ENCODE measurements around the gene FGD4. TPM values are rescaled to one million over a fixed set of nuclear protein-coding genes. Genes with fewer than 3 reads are reported as not detected.
A peak's percentile ranks its signal among the peaks of the same experiment; 100 is the strongest.

FGD4 gene
- total and polyA plus RNA-seq, 2 donors from 2014 or later: 4.9 to 55.5 TPM

DNA sequence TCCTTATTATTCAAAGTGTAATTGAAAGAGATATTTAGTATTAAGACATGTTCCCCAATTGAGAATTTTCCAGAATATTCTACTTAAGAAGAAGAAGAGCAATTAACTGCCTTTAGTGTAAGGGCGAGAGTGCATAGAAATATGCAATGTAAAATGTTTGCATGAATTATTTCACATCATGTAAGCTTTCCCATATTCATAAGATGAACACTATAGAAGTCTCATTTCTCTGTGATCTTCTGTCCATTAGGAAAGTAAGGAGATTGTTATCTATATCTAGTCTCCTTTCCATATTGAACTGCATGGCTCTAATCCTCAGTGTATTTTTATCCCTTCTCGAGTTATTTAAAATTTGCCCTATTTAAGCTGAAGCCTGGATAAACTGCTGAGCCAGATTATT lies 17.1 kb upstream of the FGD4 start:
- peaks cover 0 to 4% (median 4%) of the 10 kb centered on the region in 3 donors for H3K4me1 ChIP-seq (ENCODE audit: control insufficient read depth in 2 of 3, insufficient read depth in 2 of 3, low read depth in 1 of 3, low read length in 3 of 3)
- no peak for FAIRE-seq

DNA sequence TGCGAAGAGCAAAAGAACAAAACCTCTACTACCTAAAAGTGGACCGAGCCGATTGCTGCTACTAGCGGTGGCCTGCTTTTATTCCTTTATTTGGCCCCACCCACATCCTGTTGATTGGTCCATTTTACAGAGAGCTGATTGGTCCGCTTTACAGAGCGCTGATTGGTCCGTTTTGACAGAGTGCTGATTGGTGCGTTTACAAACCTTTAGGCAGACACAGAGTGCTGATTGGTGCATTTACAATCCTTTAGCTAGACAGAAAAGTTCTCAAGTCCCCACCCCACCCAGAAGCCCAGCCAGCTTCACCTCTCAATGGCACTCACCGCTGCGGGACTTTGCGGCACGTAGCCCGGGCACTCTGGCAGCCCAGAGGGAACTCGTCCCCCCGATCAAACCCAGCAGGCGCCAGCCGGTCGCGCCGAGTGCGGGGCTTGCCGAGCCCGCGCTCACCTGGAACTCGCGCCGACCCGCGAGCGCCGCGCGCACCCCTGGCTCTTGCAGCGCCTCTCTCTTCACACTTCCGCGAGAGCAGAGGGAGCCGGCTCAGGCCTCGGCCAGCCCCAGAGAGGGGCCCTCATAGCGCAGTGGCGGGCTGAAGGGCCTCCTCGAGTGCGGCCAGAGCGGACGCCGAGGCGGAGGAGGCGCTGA lies 8.7 kb upstream of the FGD4 start:
- peak overlapping the region in 1 of 3 donors; percentile 72 for H3K9ac ChIP-seq (ENCODE audit: low read length in 3 of 3)
- no peaks in the 10 kb centered on the region for H3K36me3 ChIP-seq (ENCODE audit: control insufficient read depth in 2 of 3, insufficient read depth in 3 of 3, low read length in 3 of 3)
- H3K27ac ChIP-seq (ENCODE audit: low read depth in 2 of 2, low read length in 2 of 2): no peak overlapping the region
- H3K9me3 ChIP-seq (ENCODE audit: control insufficient read depth in 2 of 3, insufficient read depth in 1 of 3, low read length in 3 of 3): no peaks in the 10 kb centered on the region
- FAIRE-seq (no peak), DNase-seq (peak; percentile 45 to 77 (median 68))
- intact Hi-C loops (cut with DNase I): no loop called here
- peak overlapping the region in 2 of 3 donors; percentile 19 to 58 for H3K4me3 ChIP-seq (ENCODE audit: low read length in 3 of 3)
- TF ChIP-seq, protein P1, sequence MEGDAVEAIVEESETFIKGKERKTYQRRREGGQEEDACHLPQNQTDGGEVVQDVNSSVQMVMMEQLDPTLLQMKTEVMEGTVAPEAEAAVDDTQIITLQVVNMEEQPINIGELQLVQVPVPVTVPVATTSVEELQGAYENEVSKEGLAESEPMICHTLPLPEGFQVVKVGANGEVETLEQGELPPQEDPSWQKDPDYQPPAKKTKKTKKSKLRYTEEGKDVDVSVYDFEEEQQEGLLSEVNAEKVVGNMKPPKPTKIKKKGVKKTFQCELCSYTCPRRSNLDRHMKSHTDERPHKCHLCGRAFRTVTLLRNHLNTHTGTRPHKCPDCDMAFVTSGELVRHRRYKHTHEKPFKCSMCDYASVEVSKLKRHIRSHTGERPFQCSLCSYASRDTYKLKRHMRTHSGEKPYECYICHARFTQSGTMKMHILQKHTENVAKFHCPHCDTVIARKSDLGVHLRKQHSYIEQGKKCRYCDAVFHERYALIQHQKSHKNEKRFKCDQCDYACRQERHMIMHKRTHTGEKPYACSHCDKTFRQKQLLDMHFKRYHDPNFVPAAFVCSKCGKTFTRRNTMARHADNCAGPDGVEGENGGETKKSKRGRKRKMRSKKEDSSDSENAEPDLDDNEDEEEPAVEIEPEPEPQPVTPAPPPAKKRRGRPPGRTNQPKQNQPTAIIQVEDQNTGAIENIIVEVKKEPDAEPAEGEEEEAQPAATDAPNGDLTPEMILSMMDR (IDR thresholded peaks at IDR 0.05; ENCODE audit: borderline replicate concordance, extremely low read depth, insufficient read depth): no peak
- H3K27me3 ChIP-seq (ENCODE audit: control insufficient read depth, insufficient read depth, low read length): no peaks in the 10 kb centered on the region
- no peaks in the 10 kb centered on the region for H3K4me1 ChIP-seq (ENCODE audit: control insufficient read depth in 2 of 3, insufficient read depth in 2 of 3, low read depth in 1 of 3, low read length in 3 of 3)

More for the DNA sequence above, 17.1 kb upstream of the FGD4 start:
- intact Hi-C loops (cut with DNase I): no loop called here
- Histone ChIP-seq H3K27me3 (ENCODE audit: control insufficient read depth, insufficient read depth, low read length) (no peaks in the 10 kb centered on the region), H3K36me3 (ENCODE audit: control insufficient read depth in 2 of 3, insufficient read depth in 3 of 3, low read length in 3 of 3) (no peaks in the 10 kb centered on the region), H3K9me3 (ENCODE audit: control insufficient read depth in 2 of 3, insufficient read depth in 1 of 3, low read length in 3 of 3) (no peaks in the 10 kb centered on the region), H3K27ac (ENCODE audit: low read depth in 2 of 2, low read length in 2 of 2) (no peak overlapping the region), H3K4me3 (ENCODE audit: low read length in 3 of 3) (no peak overlapping the region), H3K9ac (ENCODE audit: low read length in 3 of 3) (no peak overlapping the region)
- TF ChIP-seq, protein P1 (IDR thresholded peaks at IDR 0.05; ENCODE audit: borderline replicate concordance, extremely low read depth, insufficient read depth): no peak
- no peak for DNase-seq

DNA sequence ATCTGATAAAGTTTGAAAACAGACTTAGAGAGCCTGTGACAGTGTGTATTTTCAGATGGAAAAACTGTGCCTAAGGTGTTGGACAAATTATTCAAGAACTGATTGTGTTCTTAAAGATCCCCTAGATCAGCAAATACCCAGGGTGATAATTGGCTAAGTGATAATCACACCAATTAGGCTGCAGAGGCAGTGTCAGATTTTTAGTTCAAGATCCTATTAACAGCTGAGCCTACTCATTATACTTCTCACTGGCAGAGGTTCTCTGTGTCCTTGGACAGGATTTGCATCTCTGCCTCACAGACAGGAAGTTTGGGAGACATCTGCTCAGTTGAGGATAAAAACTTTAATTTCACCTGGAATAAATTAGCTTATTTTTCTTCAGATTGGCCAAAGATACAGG lies 4.3 kb upstream of the FGD4 start:
- no peak overlapping the region for H3K4me3 ChIP-seq (ENCODE audit: low read length in 3 of 3)
- H3K36me3 ChIP-seq (ENCODE audit: control insufficient read depth in 2 of 3, insufficient read depth in 3 of 3, low read length in 3 of 3): no peaks in the 10 kb centered on the region
- H3K27ac ChIP-seq (ENCODE audit: low read depth in 2 of 2, low read length in 2 of 2): no peak overlapping the region
- DNase-seq (no peak), FAIRE-seq (no peak)
- intact Hi-C loops (cut with DNase I): no loop called here
- H3K9me3 ChIP-seq (ENCODE audit: control insufficient read depth in 2 of 3, insufficient read depth in 1 of 3, low read length in 3 of 3): no peaks in the 10 kb centered on the region
- no peaks in the 10 kb centered on the region for H3K27me3 ChIP-seq (ENCODE audit: control insufficient read depth, insufficient read depth, low read length)
- H3K4me1 ChIP-seq (ENCODE audit: control insufficient read depth in 2 of 3, insufficient read depth in 2 of 3, low read depth in 1 of 3, low read length in 3 of 3): peaks cover 0 to 4% (median 0%) of the 10 kb centered on the region in 3 donors
- TF ChIP-seq, protein P1 (IDR thresholded peaks at IDR 0.05; ENCODE audit: borderline replicate concordance, extremely low read depth, insufficient read depth): no peak
- H3K9ac ChIP-seq (ENCODE audit: low read length in 3 of 3): no peak overlapping the region

All from kidney (tissue), 14 donors.